GM19324 (cell line): ENCODE measurements around the gene CTXND1.

Experiments used
- ATAC-seq: cut with Tn5 transposase; IDR thresholded peaks from one replicate; pipeline ENCODE4 v1.9.1; 2021; ENCODE audit warnings: mild to moderate bottlenecking, moderate library complexity; ENCODE audit not compliant: unreplicated experiment, low FRiP score

Gene CTXND1

GRCh38 chr15:80184554-80184953 is 67.5 kb downstream of the CTXND1 start:
- no peak for ATAC-seq

- ATAC-seq, result no peak
Measured at GRCh38 chr15:80183886-80184285, 68.1 kb downstream of the CTXND1 start.

GRCh38 chr15:80183306-80183705 is 68.7 kb downstream of the CTXND1 start:
- no peak for ATAC-seq

- no peak for ATAC-seq
Measured at GRCh38 chr15:80182611-80183261, 69.3 kb downstream of the CTXND1 start.

GRCh38 chr15:80180986-80181385 is 71.0 kb downstream of the CTXND1 start:
- no peak for ATAC-seq

GRCh38 chr15:80180468-80180867 is 71.5 kb downstream of the CTXND1 start:
- ATAC-seq, result no peak

- ATAC-seq, result no peak
Measured at GRCh38 chr15:80179935-80180334, 72.1 kb downstream of the CTXND1 start.

- ATAC-seq, result no peak
Measured at GRCh38 chr15:80179025-80179759, 72.8 kb downstream of the CTXND1 start.

GRCh38 chr15:80177156-80177555 is 74.9 kb downstream of the CTXND1 start:
- ATAC-seq, result no peak

GRCh38 chr15:80176443-80176842 is 75.6 kb downstream of the CTXND1 start:
- ATAC-seq, result no peak

GRCh38 chr15:80175436-80175835 is 76.6 kb downstream of the CTXND1 start:
- ATAC-seq, result no peak

- no peak for ATAC-seq
Measured at GRCh38 chr15:80174017-80174746, 77.8 kb downstream of the CTXND1 start.

- no peak for ATAC-seq
Measured at GRCh38 chr15:80173022-80173759, 78.8 kb downstream of the CTXND1 start.

- no peak for ATAC-seq
Measured at GRCh38 chr15:80172401-80172800, 79.6 kb downstream of the CTXND1 start.

GRCh38 chr15:80171787-80172186 is 80.2 kb downstream of the CTXND1 start:
- no peak for ATAC-seq

GRCh38 chr15:80170596-80170995 is 81.4 kb downstream of the CTXND1 start:
- no peak for ATAC-seq

- no peak for ATAC-seq
Measured at GRCh38 chr15:80169768-80170357, 82.2 kb downstream of the CTXND1 start.

- no peak for ATAC-seq
Measured at GRCh38 chr15:80168421-80168820, 83.6 kb downstream of the CTXND1 start.

- no peak for ATAC-seq
Measured at GRCh38 chr15:80167936-80168335, 84.1 kb downstream of the CTXND1 start.

GRCh38 chr15:80163897-80164296 is 88.1 kb downstream of the CTXND1 start:
- no peak for ATAC-seq
